Left ventricle myocardium inferior (tissue), 1 donor: Measurements from ENCODE around the gene CACNA1I. TPM values are rescaled to one million over a fixed set of nuclear protein-coding genes. Genes with fewer than 3 reads are reported as not detected.

Source experiments
- DNase-seq: peaks from one replicate; pipeline ENCODE4 v3.0.0-alpha.2; 2020
- H3K27ac ChIP-seq: fragments of 200-600 bp; replicated peaks from 2 replicates; pipeline ENCODE4 v1.8.0; 2021
- H3K27me3 ChIP-seq: fragments of 200-600 bp; 2 replicates; pipeline ENCODE4 v1.8.0; 2021; ENCODE audit warnings: low read depth
- H3K36me3 ChIP-seq: fragments of 200-600 bp; 2 replicates; pipeline ENCODE4 v1.8.0; 2021
- H3K4me1 ChIP-seq: fragments of 200-600 bp; 2 replicates; pipeline ENCODE4 v1.8.0; 2021
- H3K4me3 ChIP-seq: fragments of 200-600 bp; 2 replicates; pipeline ENCODE4 v1.8.0; 2021; ENCODE audit warnings: mild to moderate bottlenecking, moderate library complexity
- H3K9me3 ChIP-seq: fragments of 200-600 bp; replicated peaks from 2 replicates; pipeline ENCODE4 v1.8.0; 2021
- CTCF ChIP-seq: fragments of 200-600 bp; IDR thresholded peaks from 2 replicates; pipeline ENCODE4 v1.8.0; 2021; ENCODE audit warnings: antibody characterized with exemption, mild to moderate bottlenecking, borderline replicate concordance
- intact Hi-C: fragments of 100-400 bp; cut with micrococcal nuclease; formaldehyde crosslinking; loops from one replicate; pipeline ENCODE4 v1.11.0; 2022
- total RNA-seq: library from RNA; stranded (reverse); fragmentation: NEBNext Ultra II Directional; extraction: Animal tissue kit (Norgen Biotek cat#: 25700); gene quantifications from one replicate; pipeline ENCODE4 v1.2.1, GENCODE V29; 2021
- donor health status: DM: no; HTN: yes; CAD: no; lungs with severe emphysema.

CACNA1I gene
- total RNA-seq, 1 donor from 2014 or later, result 0.05 TPM

DNA sequence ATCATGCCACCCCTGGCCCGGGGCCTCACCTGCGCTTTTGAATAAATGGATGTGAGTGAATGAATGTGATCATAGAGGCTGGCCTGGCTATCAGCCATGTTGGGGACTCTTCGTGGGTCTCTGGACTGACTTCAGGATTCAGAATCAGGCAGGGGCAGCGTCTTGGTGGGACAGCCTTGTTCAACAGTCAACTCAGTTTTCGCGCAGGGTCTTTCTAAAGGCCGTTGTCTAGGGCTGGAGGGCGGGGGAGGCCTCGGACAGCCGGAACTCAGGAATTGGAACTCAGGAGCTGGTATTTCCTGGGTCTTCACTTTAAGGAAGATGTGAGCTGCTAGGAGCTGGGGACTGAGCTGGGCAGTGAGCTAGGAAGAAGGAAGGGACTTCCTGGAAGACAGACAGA is 146.0 kb downstream of the CACNA1I start:
- intact Hi-C loops, result no loop called here
- Histone ChIP-seq H3K27ac (no peak overlapping the region), H3K4me1 (no peaks in the 10 kb centered on the region), H3K4me3 (no peak overlapping the region), H3K9me3 (no peaks in the 10 kb centered on the region), H3K36me3 (no peaks in the 10 kb centered on the region), H3K27me3 (peaks cover 90% of the 10 kb centered on the region)
- TF ChIP-seq CTCF, result no peak
- no peak for DNase-seq

DNA sequence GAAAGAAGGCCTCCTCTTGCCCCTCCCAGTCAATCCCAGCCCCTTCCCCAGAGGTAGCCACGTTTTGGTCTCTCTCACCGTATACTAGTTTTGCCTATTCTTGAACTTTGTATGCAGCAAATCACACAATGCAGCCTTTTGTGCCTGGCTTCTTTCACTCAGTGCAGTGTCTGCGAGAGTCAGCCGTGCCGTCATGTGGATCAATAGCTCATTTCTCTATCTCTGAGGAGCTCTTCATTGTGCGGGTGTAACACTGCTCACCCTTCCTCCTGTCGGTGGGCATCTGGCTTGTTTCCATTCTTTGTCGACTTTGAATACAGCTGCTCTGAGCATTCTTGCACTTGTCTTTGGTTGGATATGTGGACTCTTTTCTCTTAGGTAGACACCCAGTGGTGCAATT is 146.5 kb downstream of the CACNA1I start:
- intact Hi-C loops, result no loop called here
- no peaks in the 10 kb centered on the region for H3K4me1 ChIP-seq
- DNase-seq, result no peak
- H3K36me3 ChIP-seq, result no peaks in the 10 kb centered on the region
- H3K27me3 ChIP-seq, result peaks cover 91% of the 10 kb centered on the region
- H3K4me3 ChIP-seq, result no peak overlapping the region
- TF ChIP-seq CTCF, result no peak
- H3K27ac ChIP-seq, result no peak overlapping the region
- H3K9me3 ChIP-seq, result no peaks in the 10 kb centered on the region

GRCh38 chr22:39718206-39718605 is 147.7 kb downstream of the CACNA1I start:
- H3K4me3 ChIP-seq, result no peak overlapping the region
- H3K36me3 ChIP-seq, result no peaks in the 10 kb centered on the region
- H3K9me3 ChIP-seq, result no peaks in the 10 kb centered on the region
- DNase-seq, result no peak
- H3K27ac ChIP-seq, result no peak overlapping the region
- intact Hi-C loops, result no loop called here
- no peaks in the 10 kb centered on the region for H3K4me1 ChIP-seq
- peaks cover 89% of the 10 kb centered on the region for H3K27me3 ChIP-seq
- no peak for TF ChIP-seq CTCF

DNA sequence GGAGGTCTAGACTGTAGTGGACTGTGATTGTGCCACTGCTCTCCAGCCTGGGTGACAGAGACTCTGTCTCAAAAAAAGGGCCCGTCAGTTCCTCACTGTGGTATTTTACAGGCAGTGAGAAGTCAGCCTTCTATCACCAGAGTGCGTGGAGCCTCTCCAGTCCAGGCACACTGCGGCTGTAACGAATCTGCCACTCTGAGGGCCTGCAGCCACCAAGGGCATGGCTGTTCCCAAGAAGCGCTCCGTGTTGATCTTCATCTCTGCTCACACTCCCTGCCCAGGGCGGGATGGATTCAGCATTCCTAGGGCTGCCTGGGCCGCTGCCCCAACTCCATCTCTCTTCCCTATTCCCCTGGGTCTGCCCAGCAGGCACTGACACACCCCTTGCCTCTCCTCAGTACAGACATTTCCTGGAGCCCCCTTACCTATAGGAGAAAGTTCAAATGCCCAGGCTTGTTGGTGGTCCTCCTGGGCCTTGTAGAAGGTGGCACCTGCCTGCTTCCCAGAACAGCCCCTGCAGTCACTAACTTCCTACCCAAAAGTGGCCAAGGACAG is 148.4 kb downstream of the CACNA1I start:
- Histone ChIP-seq H3K9me3 (no peaks in the 10 kb centered on the region), H3K36me3 (no peaks in the 10 kb centered on the region), H3K4me1 (no peaks in the 10 kb centered on the region), H3K27me3 (peaks cover 83% of the 10 kb centered on the region), H3K4me3 (no peak overlapping the region), H3K27ac (no peak overlapping the region)
- no peak for DNase-seq
- intact Hi-C loops, result no loop called here
- TF ChIP-seq CTCF, result no peak

DNA sequence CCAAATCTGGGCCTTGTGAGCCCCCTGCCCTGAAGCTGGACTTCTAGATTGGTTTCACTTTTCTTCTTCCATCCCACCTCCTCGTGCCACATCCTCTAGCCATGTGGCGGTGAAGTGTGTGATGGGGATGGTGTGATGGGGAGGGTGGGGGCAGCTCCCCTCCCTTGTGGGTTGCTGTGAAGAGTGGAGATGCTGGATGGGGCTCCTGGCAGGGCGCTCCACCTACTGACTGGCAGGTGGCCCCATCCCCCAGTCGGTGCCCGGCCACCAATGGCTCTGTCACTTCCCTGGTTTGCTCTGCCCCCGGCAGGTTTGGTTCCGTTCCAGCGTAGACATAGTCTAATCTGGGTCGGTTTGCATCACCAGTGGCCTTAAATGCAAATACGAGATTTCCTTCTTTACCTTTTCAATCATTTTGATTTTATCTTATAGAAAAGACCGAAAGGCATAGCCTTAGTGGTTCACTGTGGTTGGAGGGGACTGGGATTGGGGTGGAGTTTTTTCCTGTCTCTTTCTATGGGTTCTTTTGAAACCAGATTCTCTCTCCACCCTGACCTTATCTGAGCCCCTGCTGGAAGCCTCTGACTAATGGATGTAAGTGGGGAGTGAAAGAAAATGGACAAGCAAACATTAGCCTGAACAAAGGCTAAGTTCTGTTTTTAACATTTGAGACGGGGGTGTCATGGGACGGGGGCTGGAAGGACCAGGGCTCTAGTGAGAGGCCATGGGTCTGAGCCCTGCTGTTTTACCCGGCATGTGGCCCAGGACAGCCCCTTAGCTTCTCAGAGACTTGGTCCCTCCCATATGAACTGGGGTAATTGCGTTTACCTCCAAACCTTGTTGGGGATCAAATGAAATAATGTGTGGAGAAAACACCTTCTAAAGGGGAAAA is 149.3 kb downstream of the CACNA1I start:
- Histone ChIP-seq H3K9me3 (no peaks in the 10 kb centered on the region), H3K27me3 (peaks cover 84% of the 10 kb centered on the region), H3K36me3 (no peaks in the 10 kb centered on the region), H3K27ac (no peak overlapping the region), H3K4me3 (no peak overlapping the region), H3K4me1 (no peaks in the 10 kb centered on the region)
- DNase-seq, result no peak
- intact Hi-C loops, result no loop called here
- no peak for TF ChIP-seq CTCF
